SK-N-SH treated with all-trans-retinoic acid at 6 μM for 48 hours (cell line): Measurements from ENCODE around the gene RAD51B.

Experiments used
- ATAC-seq: fragments of 200-7000 bp; cut with Tn5 transposase; 3 replicates; pipeline ENCODE4 v1.9.1; 2020; ENCODE audit warnings: mild to moderate bottlenecking, moderate library complexity
- BACH2 ChIP-seq: fragments of 250-450 bp; sonication (Bioruptor Pico); IDR thresholded peaks from 2 replicates; pipeline ENCODE4 v1.9.0; 2021; ENCODE audit warnings: mild to moderate bottlenecking, borderline replicate concordance
- CREB5 ChIP-seq: fragments of 250-450 bp; sonication (Bioruptor Pico); IDR thresholded peaks from 2 replicates; pipeline ENCODE4 v1.5.1; 2020; ENCODE audit warnings: low read depth, mild to moderate bottlenecking, moderate library complexity
- CSDC2 ChIP-seq: fragments of 250-450 bp; sonication (Bioruptor Pico); IDR thresholded peaks from 2 replicates; pipeline ENCODE4 v1.5.0; 2020; ENCODE audit warnings: mild to moderate bottlenecking, moderate library complexity
- ESRRG ChIP-seq: fragments of 250-450 bp; sonication (Bioruptor Pico); IDR thresholded peaks from 2 replicates; pipeline ENCODE4 v1.6.1; 2021; ENCODE audit warnings: mild to moderate bottlenecking
- ISL1 ChIP-seq: fragments of 250-450 bp; sonication (Bioruptor Pico); IDR thresholded peaks from 2 replicates; pipeline ENCODE4 v2.1.2; 2022; ENCODE audit warnings: mild to moderate bottlenecking, moderate library complexity
- OSR1 ChIP-seq: fragments of 250-450 bp; sonication (Bioruptor Pico); IDR thresholded peaks from 2 replicates; pipeline ENCODE4 v1.8.0; 2022; ENCODE audit warnings: moderate library complexity, mild to moderate bottlenecking, inconsistent platforms
- PPARA ChIP-seq: fragments of 250-450 bp; sonication (Bioruptor Pico); IDR thresholded peaks from 2 replicates; pipeline ENCODE4 v1.5.0; 2020; ENCODE audit warnings: mild to moderate bottlenecking, borderline replicate concordance
- RARB ChIP-seq: fragments of 250-450 bp; sonication (Bioruptor Pico); IDR thresholded peaks from 2 replicates; pipeline ENCODE4 v1.8.0; 2021; ENCODE audit warnings: mild to moderate bottlenecking, moderate library complexity
- SNAI2 ChIP-seq: fragments of 250-450 bp; sonication (Bioruptor Pico); IDR thresholded peaks from 2 replicates; pipeline ENCODE4 v1.5.0; 2020; ENCODE audit warnings: mild to moderate bottlenecking, moderate library complexity
- TCF4 ChIP-seq: fragments of 250-450 bp; sonication (Bioruptor Pico); IDR thresholded peaks from 2 replicates; pipeline ENCODE4 v1.8.0; 2021; ENCODE audit warnings: mild to moderate bottlenecking, moderate library complexity, borderline replicate concordance
- TOX ChIP-seq: fragments of 250-450 bp; sonication (Bioruptor Pico); IDR thresholded peaks from 2 replicates; pipeline ENCODE4 v1.8.0; 2021; ENCODE audit warnings: mild to moderate bottlenecking, moderate library complexity, borderline replicate concordance
- TSHZ2 ChIP-seq: fragments of 250-450 bp; sonication (Bioruptor Pico); IDR thresholded peaks from 2 replicates; pipeline ENCODE4 v1.5.0; 2020; ENCODE audit warnings: mild to moderate bottlenecking, moderate library complexity
- ZFP3 ChIP-seq: fragments of 250-450 bp; sonication (Bioruptor Pico); IDR thresholded peaks from 2 replicates; pipeline ENCODE4 v1.5.0; 2020; ENCODE audit warnings: mild to moderate bottlenecking, moderate library complexity
- ZFP30 ChIP-seq: fragments of 450-650 bp; formaldehyde crosslinking; IDR thresholded peaks from 2 replicates; pipeline ENCODE4 v1.5.0; 2022; ENCODE audit warnings: mild to moderate bottlenecking, moderate library complexity
- ZNF565 ChIP-seq: fragments of 450-650 bp; formaldehyde crosslinking; conservative IDR thresholded peaks from 2 replicates; pipeline ENCODE4 v1.5.0; 2020; ENCODE audit warnings: low read depth, mild to moderate bottlenecking, moderate library complexity
- ZNF8 ChIP-seq: fragments of 450-650 bp; formaldehyde crosslinking; IDR thresholded peaks from 2 replicates; pipeline ENCODE4 v1.5.0; 2020; ENCODE audit warnings: mild to moderate bottlenecking, moderate library complexity
- TF ChIP-seq, protein P1 (sequence below): fragments of 250-450 bp; sonication (Bioruptor Pico); IDR thresholded peaks from 2 replicates; pipeline ENCODE4 v1.8.0; 2020; ENCODE audit warnings: mild to moderate bottlenecking, moderate library complexity, borderline replicate concordance
- TF ChIP-seq, protein P2 (sequence below): fragments of 250-450 bp; sonication (Bioruptor Pico); IDR thresholded peaks from 2 replicates; pipeline ENCODE4 v1.5.1; 2021; ENCODE audit warnings: mild to moderate bottlenecking, moderate library complexity
- TF ChIP-seq, protein P3 (sequence below): fragments of 250-450 bp; sonication (Bioruptor Pico); IDR thresholded peaks from 2 replicates; pipeline ENCODE4 v1.8.0; 2021; ENCODE audit warnings: low read depth, mild to moderate bottlenecking, moderate library complexity, borderline replicate concordance

Gene RAD51B

GRCh38 chr14:68747393-68747792 lies 927.8 kb downstream of the RAD51B start:
- no peak for TF ChIP-seq ZNF565 (CRISPR knock-in tag)
- TF ChIP-seq ESRRG (CRISPR knock-in tag): no peak
- no peak for TF ChIP-seq CREB5 (CRISPR knock-in tag)
- no peak for TF ChIP-seq TOX
- TF ChIP-seq, protein P1, sequence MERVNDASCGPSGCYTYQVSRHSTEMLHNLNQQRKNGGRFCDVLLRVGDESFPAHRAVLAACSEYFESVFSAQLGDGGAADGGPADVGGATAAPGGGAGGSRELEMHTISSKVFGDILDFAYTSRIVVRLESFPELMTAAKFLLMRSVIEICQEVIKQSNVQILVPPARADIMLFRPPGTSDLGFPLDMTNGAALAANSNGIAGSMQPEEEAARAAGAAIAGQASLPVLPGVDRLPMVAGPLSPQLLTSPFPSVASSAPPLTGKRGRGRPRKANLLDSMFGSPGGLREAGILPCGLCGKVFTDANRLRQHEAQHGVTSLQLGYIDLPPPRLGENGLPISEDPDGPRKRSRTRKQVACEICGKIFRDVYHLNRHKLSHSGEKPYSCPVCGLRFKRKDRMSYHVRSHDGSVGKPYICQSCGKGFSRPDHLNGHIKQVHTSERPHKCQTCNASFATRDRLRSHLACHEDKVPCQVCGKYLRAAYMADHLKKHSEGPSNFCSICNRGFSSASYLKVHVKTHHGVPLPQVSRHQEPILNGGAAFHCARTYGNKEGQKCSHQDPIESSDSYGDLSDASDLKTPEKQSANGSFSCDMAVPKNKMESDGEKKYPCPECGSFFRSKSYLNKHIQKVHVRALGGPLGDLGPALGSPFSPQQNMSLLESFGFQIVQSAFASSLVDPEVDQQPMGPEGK (CRISPR knock-in tag): no peak
- no peak for TF ChIP-seq TSHZ2 (CRISPR knock-in tag)
- TF ChIP-seq OSR1 (CRISPR knock-in tag): no peak
- TF ChIP-seq ZFP30 (CRISPR knock-in tag): no peak
- TF ChIP-seq, protein P2, sequence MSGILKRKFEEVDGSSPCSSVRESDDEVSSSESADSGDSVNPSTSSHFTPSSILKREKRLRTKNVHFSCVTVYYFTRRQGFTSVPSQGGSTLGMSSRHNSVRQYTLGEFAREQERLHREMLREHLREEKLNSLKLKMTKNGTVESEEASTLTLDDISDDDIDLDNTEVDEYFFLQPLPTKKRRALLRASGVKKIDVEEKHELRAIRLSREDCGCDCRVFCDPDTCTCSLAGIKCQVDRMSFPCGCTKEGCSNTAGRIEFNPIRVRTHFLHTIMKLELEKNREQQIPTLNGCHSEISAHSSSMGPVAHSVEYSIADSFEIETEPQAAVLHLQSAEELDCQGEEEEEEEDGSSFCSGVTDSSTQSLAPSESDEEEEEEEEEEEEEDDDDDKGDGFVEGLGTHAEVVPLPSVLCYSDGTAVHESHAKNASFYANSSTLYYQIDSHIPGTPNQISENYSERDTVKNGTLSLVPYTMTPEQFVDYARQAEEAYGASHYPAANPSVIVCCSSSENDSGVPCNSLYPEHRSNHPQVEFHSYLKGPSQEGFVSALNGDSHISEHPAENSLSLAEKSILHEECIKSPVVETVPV: no peak
- TF ChIP-seq SNAI2 (CRISPR knock-in tag): no peak
- TF ChIP-seq ZFP3 (CRISPR knock-in tag): no peak
- no peak for TF ChIP-seq ZNF8 (CRISPR knock-in tag)
- TF ChIP-seq, protein P3, sequence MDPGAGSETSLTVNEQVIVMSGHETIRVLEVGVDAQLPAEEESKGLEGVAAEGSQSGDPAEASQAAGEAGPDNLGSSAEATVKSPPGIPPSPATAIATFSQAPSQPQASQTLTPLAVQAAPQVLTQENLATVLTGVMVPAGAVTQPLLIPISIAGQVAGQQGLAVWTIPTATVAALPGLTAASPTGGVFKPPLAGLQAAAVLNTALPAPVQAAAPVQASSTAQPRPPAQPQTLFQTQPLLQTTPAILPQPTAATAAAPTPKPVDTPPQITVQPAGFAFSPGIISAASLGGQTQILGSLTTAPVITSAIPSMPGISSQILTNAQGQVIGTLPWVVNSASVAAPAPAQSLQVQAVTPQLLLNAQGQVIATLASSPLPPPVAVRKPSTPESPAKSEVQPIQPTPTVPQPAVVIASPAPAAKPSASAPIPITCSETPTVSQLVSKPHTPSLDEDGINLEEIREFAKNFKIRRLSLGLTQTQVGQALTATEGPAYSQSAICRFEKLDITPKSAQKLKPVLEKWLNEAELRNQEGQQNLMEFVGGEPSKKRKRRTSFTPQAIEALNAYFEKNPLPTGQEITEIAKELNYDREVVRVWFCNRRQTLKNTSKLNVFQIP (CRISPR knock-in tag): no peak
- ATAC-seq: no peak

- no peak for TF ChIP-seq TOX
- no peak for TF ChIP-seq TCF4 (CRISPR knock-in tag)
- TF ChIP-seq ESRRG (CRISPR knock-in tag): no peak
- TF ChIP-seq BACH2 (CRISPR knock-in tag): no peak
- no peak for TF ChIP-seq PPARA (CRISPR knock-in tag)
- TF ChIP-seq, protein P3 (CRISPR knock-in tag): no peak
- TF ChIP-seq, protein P2: no peak
- TF ChIP-seq CSDC2 (CRISPR knock-in tag): no peak
- TF ChIP-seq, protein P1 (CRISPR knock-in tag): no peak
- TF ChIP-seq TSHZ2 (CRISPR knock-in tag): no peak
- TF ChIP-seq SNAI2 (CRISPR knock-in tag): no peak
- no peak for TF ChIP-seq CREB5 (CRISPR knock-in tag)
- no peak for TF ChIP-seq ISL1
- no peak for TF ChIP-seq OSR1 (CRISPR knock-in tag)
- TF ChIP-seq RARB (CRISPR knock-in tag): no peak
- TF ChIP-seq ZFP30 (CRISPR knock-in tag): no peak
- no peak for ATAC-seq
Observed at GRCh38 chr14:68748260-68748659, 928.7 kb downstream of the RAD51B start.
